OCI-LY1 (cell line): ENCODE measurements around the gene SUGCT.

Experiments
- H2AFZ ChIP-seq: fragments of 200-600 bp; sonication (generic), shearing (Covaris generic); 2 replicates; pipeline ENCODE4 v1.6.0; 2014; ENCODE audit warnings: antibody characterized with exemption, mild to moderate bottlenecking, low read length
- H3F3A ChIP-seq: fragments of 200-600 bp; sonication (generic), shearing (Covaris generic); 2 replicates; pipeline ENCODE4 v1.6.0; 2014; ENCODE audit warnings: mild to moderate bottlenecking, antibody characterized with exemption, low read length, moderate library complexity; ENCODE audit not compliant: insufficient read depth
- H3K27ac ChIP-seq: fragments of 200-600 bp; sonication (generic); 2 replicates; pipeline ENCODE4 v1.5.1; 2014; ENCODE audit warnings: low read length, mixed run types, mild to moderate bottlenecking, low read depth; ENCODE audit not compliant: poor library complexity, severe bottlenecking
- H3K27me3 ChIP-seq: fragments of 200-600 bp; sonication (generic); 2 replicates; pipeline ENCODE4 v1.6.0; 2014; ENCODE audit warnings: antibody characterized with exemption, mild to moderate bottlenecking, low read length, moderate library complexity; ENCODE audit not compliant: insufficient read depth
- H3K36me3 ChIP-seq: fragments of 200-600 bp; sonication (generic); 2 replicates; pipeline ENCODE4 v1.6.1; 2014; ENCODE audit warnings: mild to moderate bottlenecking, antibody characterized with exemption, low read length, moderate library complexity, mixed read lengths; ENCODE audit not compliant: insufficient read depth
- H3K4me1 ChIP-seq: fragments of 200-600 bp; sonication (generic); 2 replicates; pipeline ENCODE4 v1.5.1; 2014; ENCODE audit warnings: mild to moderate bottlenecking, low read length, moderate library complexity; ENCODE audit not compliant: insufficient read depth, severe bottlenecking
- H3K4me2 ChIP-seq: fragments of 200-600 bp; sonication (generic), shearing (Covaris generic); 2 replicates; pipeline ENCODE4 v1.6.1; 2014; ENCODE audit warnings: low read length
- H3K4me3 ChIP-seq: fragments of 200-600 bp; sonication (generic); 2 replicates; pipeline ENCODE4 v1.5.1; 2014; ENCODE audit warnings: low read length, low read depth, mild to moderate bottlenecking, mixed read lengths; ENCODE audit not compliant: poor library complexity, severe bottlenecking
- H3K79me2 ChIP-seq: fragments of 200-600 bp; shearing (Covaris generic); 2 replicates; pipeline ENCODE4 v1.6.1; 2016; ENCODE audit warnings: mixed run types, low read length, mixed read lengths; ENCODE audit not compliant: insufficient read depth
- H3K9ac ChIP-seq: fragments of 200-600 bp; sonication (generic), shearing (Covaris generic); 2 replicates; pipeline ENCODE4 v1.6.1; 2014; ENCODE audit warnings: mild to moderate bottlenecking, low read length, mixed read lengths
- H3K9me2 ChIP-seq: fragments of 200-600 bp; sonication (generic), shearing (Covaris generic); 2 replicates; pipeline ENCODE4 v1.6.1; 2014; ENCODE audit warnings: low read depth, mild to moderate bottlenecking, low read length, mixed read lengths
- H3K9me3 ChIP-seq: fragments of 200-600 bp; shearing (Covaris generic); 2 replicates; pipeline ENCODE4 v1.6.1; 2014; ENCODE audit warnings: low read length, mixed read lengths
- H4K20me1 ChIP-seq: fragments of 200-600 bp; sonication (generic), shearing (Covaris generic); 2 replicates; pipeline ENCODE4 v1.6.0; 2016; ENCODE audit warnings: mild to moderate bottlenecking, low read length; ENCODE audit not compliant: insufficient read depth
- EZH2 ChIP-seq: fragments of 200-600 bp; sonication (generic), shearing (Covaris generic); IDR thresholded peaks from 2 replicates; pipeline ENCODE4 v1.8.0; 2017; ENCODE audit warnings: borderline replicate concordance, mixed run types, mild to moderate bottlenecking, antibody characterized with exemption, low read length, moderate library complexity, mixed read lengths
- TF ChIP-seq, protein P1 (sequence below): fragments of 200-600 bp; sonication (generic), shearing (Covaris generic); IDR thresholded peaks from 2 replicates; pipeline ENCODE4 v1.5.1; 2017; ENCODE audit warnings: mild to moderate bottlenecking, antibody characterized with exemption, low read length, moderate library complexity, mixed read lengths

SUGCT gene

DNA sequence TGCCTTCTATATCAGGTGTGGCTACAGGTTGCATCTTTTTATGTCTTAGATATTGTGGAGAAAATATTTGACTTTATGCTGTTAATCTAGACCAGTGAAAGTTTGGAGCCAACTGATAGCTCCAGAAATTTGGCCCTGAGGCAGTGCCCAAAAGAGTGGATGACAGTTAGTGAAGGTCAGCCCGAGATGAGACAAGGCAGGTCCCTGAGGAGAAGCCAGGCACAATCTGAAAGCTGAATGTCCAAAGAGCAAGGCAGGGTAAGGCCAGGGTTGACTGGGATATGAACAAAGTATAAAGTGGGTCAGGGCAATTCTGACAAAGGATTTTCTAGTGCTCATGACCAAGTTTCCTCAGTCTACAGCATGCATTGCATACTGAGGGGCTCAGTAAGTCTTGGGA is 661.9 kb downstream of the SUGCT start:
- Histone ChIP-seq H3K9ac (no peak overlapping the region), H3K79me2 (no peaks in the 10 kb centered on the region), H3K36me3 (no peaks in the 10 kb centered on the region), H3K27me3 (no peaks in the 10 kb centered on the region), H4K20me1 (no peaks in the 10 kb centered on the region), H3F3A (no peaks in the 10 kb centered on the region), H3K9me3 (no peaks in the 10 kb centered on the region), H3K4me3 (no peak overlapping the region), H2AFZ (no peak overlapping the region), H3K27ac (no peak overlapping the region), H3K9me2 (no peaks in the 10 kb centered on the region), H3K4me2 (no peak overlapping the region), H3K4me1 (peaks cover 11% of the 10 kb centered on the region)
- TF ChIP-seq, protein P1, sequence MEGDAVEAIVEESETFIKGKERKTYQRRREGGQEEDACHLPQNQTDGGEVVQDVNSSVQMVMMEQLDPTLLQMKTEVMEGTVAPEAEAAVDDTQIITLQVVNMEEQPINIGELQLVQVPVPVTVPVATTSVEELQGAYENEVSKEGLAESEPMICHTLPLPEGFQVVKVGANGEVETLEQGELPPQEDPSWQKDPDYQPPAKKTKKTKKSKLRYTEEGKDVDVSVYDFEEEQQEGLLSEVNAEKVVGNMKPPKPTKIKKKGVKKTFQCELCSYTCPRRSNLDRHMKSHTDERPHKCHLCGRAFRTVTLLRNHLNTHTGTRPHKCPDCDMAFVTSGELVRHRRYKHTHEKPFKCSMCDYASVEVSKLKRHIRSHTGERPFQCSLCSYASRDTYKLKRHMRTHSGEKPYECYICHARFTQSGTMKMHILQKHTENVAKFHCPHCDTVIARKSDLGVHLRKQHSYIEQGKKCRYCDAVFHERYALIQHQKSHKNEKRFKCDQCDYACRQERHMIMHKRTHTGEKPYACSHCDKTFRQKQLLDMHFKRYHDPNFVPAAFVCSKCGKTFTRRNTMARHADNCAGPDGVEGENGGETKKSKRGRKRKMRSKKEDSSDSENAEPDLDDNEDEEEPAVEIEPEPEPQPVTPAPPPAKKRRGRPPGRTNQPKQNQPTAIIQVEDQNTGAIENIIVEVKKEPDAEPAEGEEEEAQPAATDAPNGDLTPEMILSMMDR: no peak

DNA sequence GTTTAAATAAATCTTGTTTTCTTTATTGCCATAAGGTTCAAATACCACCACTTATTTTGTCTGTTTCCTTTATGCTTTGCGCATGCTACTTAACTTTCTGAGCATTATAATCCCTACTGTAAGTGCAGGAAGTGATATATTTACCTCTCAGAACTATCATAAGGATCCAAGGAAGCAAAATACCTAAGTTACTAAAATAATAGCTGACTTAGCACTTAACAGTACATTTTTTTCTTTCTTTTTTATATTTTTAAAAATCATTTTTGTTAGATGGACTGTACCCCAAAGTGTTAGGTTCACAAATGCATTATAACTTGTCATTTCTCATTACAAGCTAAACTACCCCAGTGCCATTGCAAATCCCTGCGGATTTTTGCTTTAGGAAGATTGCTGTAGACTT is 663.8 kb downstream of the SUGCT start:
- Histone ChIP-seq H3K27ac (no peak overlapping the region), H3K36me3 (no peaks in the 10 kb centered on the region), H4K20me1 (no peaks in the 10 kb centered on the region), H2AFZ (no peak overlapping the region), H3K27me3 (no peaks in the 10 kb centered on the region), H3F3A (no peaks in the 10 kb centered on the region), H3K79me2 (no peaks in the 10 kb centered on the region), H3K9ac (no peak overlapping the region), H3K9me3 (no peaks in the 10 kb centered on the region), H3K9me2 (no peaks in the 10 kb centered on the region), H3K4me1 (peaks cover 20% of the 10 kb centered on the region), H3K4me3 (no peak overlapping the region), H3K4me2 (no peak overlapping the region)
- TF ChIP-seq, protein P1: no peak
- TF ChIP-seq EZH2: no peak

DNA sequence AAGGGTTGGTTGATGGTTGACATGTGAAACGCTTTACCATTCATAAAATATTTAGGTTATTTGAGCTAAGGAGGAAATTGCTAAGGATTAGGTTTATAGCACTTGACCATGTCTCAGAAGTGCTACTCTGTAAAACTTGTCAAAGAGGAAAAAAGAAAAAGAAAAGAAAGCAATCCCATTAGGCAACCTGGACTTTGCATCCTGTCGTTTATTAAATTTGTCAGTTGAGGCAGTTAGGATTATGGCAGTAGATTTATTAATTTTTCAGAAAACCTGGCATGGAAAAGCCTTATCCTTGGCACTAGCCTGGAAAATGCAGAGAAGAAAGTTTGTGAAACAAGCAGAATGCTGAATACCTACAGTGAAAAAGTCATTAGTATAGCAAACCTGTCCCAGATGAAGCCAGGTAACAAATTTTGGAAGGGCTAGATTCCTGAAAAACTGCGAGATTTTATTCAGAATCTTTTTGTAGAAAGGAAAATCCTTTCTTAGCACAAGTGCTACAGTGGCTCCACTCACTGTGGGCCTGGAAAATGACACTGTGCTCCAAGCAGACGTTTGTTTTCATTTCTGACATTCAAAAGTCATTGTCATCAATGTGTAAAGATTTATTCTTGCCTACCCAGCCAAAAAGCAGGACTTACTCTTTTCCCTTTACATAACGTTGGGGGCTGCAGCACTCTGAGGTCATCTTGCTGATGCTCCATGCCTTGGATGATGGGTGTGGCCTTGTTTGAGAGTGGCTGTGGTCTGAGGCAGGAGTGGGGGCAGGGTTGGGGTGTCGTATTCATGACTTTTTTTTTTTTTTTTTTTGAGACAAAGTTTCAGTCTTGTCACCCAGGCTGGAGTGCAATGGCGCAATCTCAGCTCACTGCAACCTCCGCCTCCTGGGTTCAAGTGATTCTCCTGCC is 664.9 kb downstream of the SUGCT start:
- H2AFZ ChIP-seq: no peak overlapping the region
- no peaks in the 10 kb centered on the region for H3K9me2 ChIP-seq

More for the DNA sequence above, 664.9 kb downstream of the SUGCT start:
- Histone ChIP-seq H3K36me3 (no peaks in the 10 kb centered on the region), H3K9ac (no peak overlapping the region), H3K4me3 (no peak overlapping the region), H3K4me1 (peaks cover 20% of the 10 kb centered on the region), H3F3A (no peaks in the 10 kb centered on the region), H3K9me3 (no peaks in the 10 kb centered on the region), H4K20me1 (no peaks in the 10 kb centered on the region), H3K27ac (no peak overlapping the region), H3K79me2 (no peaks in the 10 kb centered on the region), H3K27me3 (no peaks in the 10 kb centered on the region), H3K4me2 (no peak overlapping the region)
- no peak for TF ChIP-seq EZH2
- TF ChIP-seq, protein P1: no peak
